ENCODE results near the gene ATXN7L2. TPM values are rescaled to one million over a fixed set of nuclear protein-coding genes. Genes with fewer than 3 reads are reported as not detected.

The ATXN7L2 gene
- total RNA-seq, 2 experiments from 2014 or later = 11.2 to 13.7 TPM

- Mint-ChIP-seq H3K9me3 (no peaks in the 10 kb centered on the region), H3K4me3 (no peak overlapping the region), H3K27me3 (no peaks in the 10 kb centered on the region), H3K4me1 (ENCODE audit: low read depth) (peaks cover 82% of the 10 kb centered on the region), H3K27ac (peak overlapping the region; percentile 87), H3K36me3 (ENCODE audit: low read depth) (peaks cover 7% of the 10 kb centered on the region)
- DNase-seq (no peak), ATAC-seq (peak; percentile 5)
- ChIA-PET CTCF (interaction anchor here (0.6 to 40.7 kb wide), 7 partner anchors 9 to 139 kb away, joined by 3 to 1390 read pairs (median 5); partner anchors contain the start of genes CYB561D1 and GPR61), POLR2A (interaction anchor here (0.7 to 6.9 kb wide), 5 partner anchors 8 to 1689 kb away, joined by 3 to 48 read pairs (median 4); partner anchors contain the start of gene AMIGO1)
- TF ChIP-seq CTCF (IDR thresholded peaks at IDR 0.05) = no peak
- intact Hi-C loops (cut with micrococcal nuclease) = no loop called here
Measured at GRCh38 chr1:109501644-109502363, 18.1 kb downstream of the ATXN7L2 start.

- H3K36me3 Mint-ChIP-seq (ENCODE audit: low read depth) = peaks cover 7% of the 10 kb centered on the region
- H3K4me3 Mint-ChIP-seq = peak overlapping the region; percentile 36
- H3K27me3 Mint-ChIP-seq = no peaks in the 10 kb centered on the region
- ATAC-seq (peak; percentile 64), DNase-seq (peak; percentile 52)
- CTCF ChIA-PET = interaction anchor here (0.6 to 40.7 kb wide), 6 partner anchors 9 to 138 kb away, joined by 3 to 1390 read pairs (median 4); partner anchors contain the start of genes CYB561D1 and GPR61
- peak overlapping the region; percentile 87 for H3K27ac Mint-ChIP-seq
- POLR2A ChIA-PET = interaction anchor here (0.7 to 6.9 kb wide), 6 partner anchors 7 to 1689 kb away, joined by 3 to 48 read pairs (median 4); partner anchors contain the start of genes AMIGO1 and CYB561D1
- H3K4me1 Mint-ChIP-seq (ENCODE audit: low read depth) = peaks cover 82% of the 10 kb centered on the region
- TF ChIP-seq CTCF (IDR thresholded peaks at IDR 0.05) = no peak
- intact Hi-C loops (cut with micrococcal nuclease) = no loop called here
- no peaks in the 10 kb centered on the region for H3K9me3 Mint-ChIP-seq
Measured at GRCh38 chr1:109502364-109502851, 18.7 kb downstream of the ATXN7L2 start.

- Mint-ChIP-seq H3K4me1 (ENCODE audit: low read depth) (peaks cover 81% of the 10 kb centered on the region), H3K4me3 (no peak overlapping the region), H3K27ac (peak overlapping the region; percentile 70), H3K9me3 (no peaks in the 10 kb centered on the region), H3K27me3 (no peaks in the 10 kb centered on the region), H3K36me3 (ENCODE audit: low read depth) (peaks cover 4% of the 10 kb centered on the region)
- no peak for TF ChIP-seq CTCF (IDR thresholded peaks at IDR 0.05)
- intact Hi-C loops (cut with micrococcal nuclease) = no loop called here
- POLR2A ChIA-PET = interaction anchor here (0.7 to 3.5 kb wide), 5 partner anchors 9 to 28 kb away, joined by 4 to 17 read pairs (median 5); partner anchors contain the start of genes ATXN7L2 and CYB561D1
- no peak for DNase-seq
- no peak for ATAC-seq
- CTCF ChIA-PET = interaction anchor here (1.1 to 40.7 kb wide), 5 partner anchors 9 to 135 kb away, joined by 3 to 1390 read pairs (median 11); partner anchors contain the start of genes CYB561D1 and GPR61
Measured at GRCh38 chr1:109503935-109504334, 20.2 kb downstream of the ATXN7L2 start.

GRCh38 chr1:109504974-109505373 is 21.3 kb downstream of the ATXN7L2 start:
- POLR2A ChIA-PET = interaction anchor here (0.6 to 3.5 kb wide), 9 partner anchors 10 to 502 kb away, joined by 3 to 17 read pairs (median 5); partner anchors contain the start of genes ATXN7L2, CYB561D1 and GNAI3
- intact Hi-C loops (cut with micrococcal nuclease) = no loop called here

More at GRCh38 chr1:109504974-109505373, 21.3 kb downstream of the ATXN7L2 start:
- ATAC-seq (peak; percentile 29), DNase-seq (no peak)
- Mint-ChIP-seq H3K27me3 (no peaks in the 10 kb centered on the region), H3K27ac (peak overlapping the region; percentile 71), H3K4me3 (no peak overlapping the region), H3K4me1 (ENCODE audit: low read depth) (peaks cover 75% of the 10 kb centered on the region), H3K36me3 (ENCODE audit: low read depth) (peaks cover 4% of the 10 kb centered on the region), H3K9me3 (no peaks in the 10 kb centered on the region)
- CTCF ChIA-PET = interaction anchor here (1.0 to 40.7 kb wide), 6 partner anchors 11 to 134 kb away, joined by 3 to 1390 read pairs (median 8); partner anchors contain the start of genes CYB561D1 and GPR61
- TF ChIP-seq CTCF (IDR thresholded peaks at IDR 0.05) = no peak
